Measurements from ENCODE around the gene CYP39A1.

- TF ChIP-seq GATA2 (IDR thresholded peaks at IDR 0.05; ENCODE audit: low read depth, low read length) (no peak), GATA3 (IDR thresholded peaks at IDR 0.05; ENCODE audit: low read depth, low read length) (no peak)
These were observed 111.1 kb downstream of the CYP39A1 start for GRCh38 chr6:46541556-46541955.

All from SH-SY5Y (cell line).